Tibial artery (tissue), 4 donors: ENCODE results near the gene CACNA1D.
"Not testable (repeated sequence)": the region's sequence is repeated elsewhere in the genome, so short reads cannot be mapped to it uniquely, and the experiment has no call there.

ENCODE experiments used
- DNase-seq, 2 donors: peaks; one replicate each; pipeline ENCODE4 v3.0.0-alpha.2; 2019
- H3K27ac ChIP-seq, 2 donors: fragments of 200-600 bp; sonication (generic) in 1 of 2; 1 replicate in 1 of 2; 2 replicates in 1 of 2; pipeline ENCODE4 v1.5.1; 2018 to 2019; ENCODE audit warnings: mild to moderate bottlenecking in 1 of 2
- H3K27me3 ChIP-seq, 2 donors: fragments of 200-600 bp; sonication (generic) in 1 of 2; one replicate each; pipeline versions ENCODE4 v1.5.1 to v1.6.0; 2016 to 2019
- H3K36me3 ChIP-seq, 3 donors: fragments of 200-600 bp; sonication (generic) in 2 of 3; one replicate each; pipeline ENCODE4 v1.5.1; 2016 to 2019; ENCODE audit warnings: mild to moderate bottlenecking in 2 of 3
- H3K4me1 ChIP-seq, 4 donors: fragments of 200-600 bp; sonication (generic) in 2 of 4; 1 replicate in 3 of 4; 2 replicates in 1 of 4; pipeline ENCODE4 v1.5.1; 2016 to 2019
- H3K4me3 ChIP-seq, 2 donors: fragments of 200-600 bp; sonication (generic) in 1 of 2; 1 replicate in 1 of 2; 2 replicates in 1 of 2; pipeline ENCODE4 v1.5.1; 2018 to 2019; ENCODE audit warnings: mild to moderate bottlenecking in 2 of 2
- H3K9me3 ChIP-seq, 3 donors: fragments of 200-600 bp; sonication (generic) in 1 of 3; one replicate each; pipeline ENCODE4 v1.5.1; 2016 to 2019
- CTCF ChIP-seq, 2 experiments: fragments of 200-600 bp in 1 of 2; fragments of 450-650 bp in 1 of 2; IDR thresholded peaks; one replicate each; pipeline ENCODE4 v1.5.1; 2017 to 2019; ENCODE audit warnings: antibody characterized with exemption in 2 of 2, mild to moderate bottlenecking in 1 of 2, moderate library complexity in 1 of 2
- intact Hi-C: fragments of 100-400 bp; cut with DNase I; formaldehyde crosslinking; loops from one replicate; pipeline ENCODE4 v1.15.0; 2023; ENCODE audit warnings: low total_unique reads

The CACNA1D gene

DNA sequence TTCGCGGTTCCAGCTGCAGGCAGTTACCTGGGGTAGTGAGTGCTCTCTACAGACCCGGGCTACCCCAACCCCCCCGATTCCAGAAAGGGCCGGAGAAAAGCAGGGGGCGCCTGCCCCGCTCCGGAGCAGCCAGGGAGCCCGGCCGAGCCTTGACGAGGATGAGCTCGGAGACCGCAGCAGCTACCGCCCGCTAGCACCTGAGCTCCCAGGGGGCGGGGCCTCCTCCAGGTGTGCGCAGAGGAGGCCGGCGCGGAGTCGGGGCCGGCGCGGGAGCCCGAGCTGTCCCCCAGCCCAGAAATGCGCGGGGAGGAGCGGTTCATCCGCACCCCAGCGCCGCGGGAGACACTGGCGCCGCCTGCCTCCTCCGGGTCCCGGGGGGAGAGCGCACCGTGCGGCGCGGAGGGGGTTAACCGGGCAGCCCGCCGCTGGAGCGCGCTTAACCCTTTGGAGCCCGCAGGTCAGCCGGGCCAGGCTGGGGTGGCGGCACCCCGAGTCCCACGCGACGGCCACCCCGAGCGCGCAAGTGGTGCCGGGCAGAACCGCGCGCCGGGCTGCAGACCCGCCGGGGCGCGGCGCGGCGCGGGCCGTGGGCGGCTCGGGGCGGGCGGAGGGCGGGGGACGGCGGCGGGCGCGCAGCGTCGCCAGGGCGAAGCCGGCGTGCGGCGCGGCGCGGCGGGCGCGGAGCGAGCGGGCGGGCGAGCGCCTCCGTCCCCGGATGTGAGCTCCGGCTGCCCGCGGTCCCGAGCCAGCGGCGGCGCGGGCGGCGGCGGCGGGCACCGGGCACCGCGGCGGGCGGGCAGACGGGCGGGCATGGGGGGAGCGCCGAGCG is at the start of gene CACNA1D:
CACNA1D (plus strand) TSS at position 649 of the 829 bp plus-strand sequence. CDS start 556 bp downstream, outside the sequence.
- Histone ChIP-seq H3K36me3 (no peaks in the 10 kb centered on the region), H3K27me3 (peaks cover 0 to 41% of the 10 kb centered on the region in 2 donors), H3K4me3 (peak within 1 kb of the TSS; percentile 37 to 56), H3K27ac (no peak within 1 kb of the TSS), H3K4me1 (peaks cover 0 to 24% (median 23%) of the 10 kb centered on the region in 4 donors), H3K9me3 (no peaks in the 10 kb centered on the region)
- intact Hi-C loops: no loop called here
- no peak for TF ChIP-seq CTCF (IDR thresholded peaks at IDR 0.05)
- DNase-seq: no peak

- Histone ChIP-seq H3K27ac (no peak overlapping the region), H3K4me1 (no peaks in the 10 kb centered on the region), H3K36me3 (no peaks in the 10 kb centered on the region), H3K4me3 (no peak overlapping the region), H3K27me3 (no peaks in the 10 kb centered on the region), H3K9me3 (no peaks in the 10 kb centered on the region)
- DNase-seq: no peak
- intact Hi-C loops: no loop called here
- TF ChIP-seq CTCF (IDR thresholded peaks at IDR 0.05): no peak
Observed at GRCh38 chr3:53457068-53457467, 37.3 kb upstream of the CACNA1D start.

GRCh38 chr3:53460326-53460725 is 34.1 kb upstream of the CACNA1D start:
- Histone ChIP-seq H3K36me3 (no peaks in the 10 kb centered on the region), H3K27ac (no peak overlapping the region), H3K9me3 (no peaks in the 10 kb centered on the region), H3K4me1 (no peaks in the 10 kb centered on the region), H3K4me3 (no peak overlapping the region), H3K27me3 (no peaks in the 10 kb centered on the region)
- no peak for TF ChIP-seq CTCF (IDR thresholded peaks at IDR 0.05)
- intact Hi-C loops: no loop called here
- no peak for DNase-seq

DNA sequence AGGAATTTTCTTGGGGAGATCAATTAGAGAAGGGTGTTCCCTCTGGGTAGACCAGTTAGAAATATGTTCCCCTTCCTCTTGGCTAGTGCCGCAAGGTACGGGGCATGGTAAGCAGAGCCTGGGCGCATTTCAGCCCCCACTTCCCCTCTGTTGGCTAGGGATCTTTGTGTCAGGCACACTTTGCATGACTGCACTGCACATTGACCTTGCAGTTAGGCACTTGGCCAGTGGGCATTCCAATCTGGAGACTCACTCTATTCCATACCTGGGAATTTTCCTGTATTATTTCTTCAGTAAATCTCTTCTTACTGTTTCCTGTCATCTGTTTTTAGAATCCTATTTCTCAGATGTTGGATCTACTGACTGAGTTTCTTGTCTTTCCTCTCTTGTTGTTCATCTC is 30.0 kb upstream of the CACNA1D start:
- no peaks in the 10 kb centered on the region for H3K36me3 ChIP-seq
- no peaks in the 10 kb centered on the region for H3K9me3 ChIP-seq
- intact Hi-C loops: no loop called here
- H3K4me3 ChIP-seq: no peak overlapping the region
- H3K4me1 ChIP-seq: no peaks in the 10 kb centered on the region
- no peak for DNase-seq
- H3K27me3 ChIP-seq: no peaks in the 10 kb centered on the region
- TF ChIP-seq CTCF (IDR thresholded peaks at IDR 0.05): no peak
- H3K27ac ChIP-seq: no peak overlapping the region

DNA sequence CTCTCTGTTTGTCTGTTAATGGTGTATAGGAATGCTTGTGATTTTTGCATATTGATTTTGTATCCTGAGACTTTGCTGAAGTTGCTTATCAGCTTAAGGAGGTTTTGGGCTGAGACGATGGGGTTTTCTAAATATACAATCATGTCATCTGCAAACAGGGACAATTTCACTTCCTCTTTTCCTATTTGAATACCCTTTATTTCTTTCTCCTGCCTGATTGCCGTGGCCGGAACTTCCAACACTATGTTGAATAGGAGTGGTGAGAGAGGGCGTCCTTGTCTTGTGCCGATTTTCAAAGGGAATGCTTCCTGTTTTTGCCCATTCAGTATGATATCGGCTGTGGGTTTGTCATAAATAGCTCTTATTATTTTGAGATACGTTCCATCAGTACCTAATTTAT is 24.7 kb upstream of the CACNA1D start:
- H3K9me3 ChIP-seq, intact Hi-C loops, H3K27me3 ChIP-seq, H3K4me1 ChIP-seq, H3K27ac ChIP-seq, H3K4me3 ChIP-seq, H3K36me3 ChIP-seq, DNase-seq: not testable (repeated sequence)

- no peak overlapping the region for H3K27ac ChIP-seq
- no peaks in the 10 kb centered on the region for H3K9me3 ChIP-seq
- no peak for DNase-seq
- TF ChIP-seq CTCF (IDR thresholded peaks at IDR 0.05): no peak
- intact Hi-C loops: no loop called here
- H3K36me3 ChIP-seq: no peaks in the 10 kb centered on the region
- H3K4me3 ChIP-seq: no peak overlapping the region
- H3K27me3 ChIP-seq: no peaks in the 10 kb centered on the region
- no peaks in the 10 kb centered on the region for H3K4me1 ChIP-seq
Observed at GRCh38 chr3:53473422-53473821, 21.0 kb upstream of the CACNA1D start.

- intact Hi-C loops, DNase-seq, H3K27ac ChIP-seq, H3K4me1 ChIP-seq, H3K9me3 ChIP-seq, H3K36me3 ChIP-seq, H3K27me3 ChIP-seq, H3K4me3 ChIP-seq: not testable (repeated sequence)
Observed at GRCh38 chr3:53476372-53476771, 18.0 kb upstream of the CACNA1D start.

- H3K36me3 ChIP-seq, H3K27ac ChIP-seq, H3K4me3 ChIP-seq, H3K4me1 ChIP-seq, DNase-seq, H3K27me3 ChIP-seq, H3K9me3 ChIP-seq, intact Hi-C loops: not testable (repeated sequence)
Observed at GRCh38 chr3:53477689-53478088, 16.7 kb upstream of the CACNA1D start.
